ENCODE data around the gene ERBB2. TPM values are rescaled to one million over a fixed set of nuclear protein-coding genes. Genes with fewer than 3 reads are reported as not detected.
A peak's percentile ranks its signal among the peaks of the same experiment; 100 is the strongest.

ERBB2 gene
- total and polyA plus RNA-seq, 9 of the 15 experiments (the other 6 are each of a cell fraction or from before 2014, with no cell fraction given), result 0.74 to 5.6 (median 3.3) TPM

DNA sequence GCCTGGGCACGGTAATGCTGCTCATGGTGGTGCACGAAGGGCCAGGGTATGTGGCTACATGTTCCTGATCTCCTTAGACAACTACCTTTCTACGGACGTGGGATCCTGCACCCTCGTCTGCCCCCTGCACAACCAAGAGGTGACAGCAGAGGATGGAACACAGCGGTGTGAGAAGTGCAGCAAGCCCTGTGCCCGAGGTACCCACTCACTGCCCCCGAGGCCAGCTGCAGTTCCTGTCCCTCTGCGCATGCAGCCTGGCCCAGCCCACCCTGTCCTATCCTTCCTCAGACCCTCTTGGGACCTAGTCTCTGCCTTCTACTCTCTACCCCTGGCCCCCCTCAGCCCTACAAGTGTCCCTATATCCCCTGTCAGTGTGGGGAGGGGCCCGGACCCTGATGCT, 12.0 kb downstream of the ERBB2 start:
- CTCF ChIA-PET (ENCODE audit: low intra/inter-chr PET ratio), result no interaction called here
- in situ Hi-C loops (cut with MboI), result no loop called here
- TF ChIP-seq CBFB (CRISPR knock-in tag; IDR thresholded peaks at IDR 0.05) (no peak), BCLAF1 (IDR thresholded peaks at IDR 0.05; ENCODE audit: borderline replicate concordance in 1 of 2, control insufficient read depth in 1 of 2, low read depth in 2 of 2, low read length in 1 of 2) (no peak), ZBTB49 (CRISPR knock-in tag; IDR thresholded peaks at IDR 0.05; ENCODE audit: borderline replicate concordance) (no peak), IRF1 (CRISPR knock-in tag; IDR thresholded peaks at IDR 0.05; ENCODE audit: borderline replicate concordance) (no peak), MED1 (CRISPR knock-in tag; IDR thresholded peaks at IDR 0.05; ENCODE audit: borderline replicate concordance) (no peak), HSF4 (CRISPR knock-in tag; IDR thresholded peaks at IDR 0.05; ENCODE audit: borderline replicate concordance) (no peak), SRSF1 (IDR thresholded peaks at IDR 0.05; ENCODE audit: low read depth, low read length) (no peak), TRIM25 (IDR thresholded peaks at IDR 0.05; ENCODE audit: borderline replicate concordance) (no peak), U2AF1 (optimal IDR thresholded peaks at IDR 0.05; ENCODE audit: low read depth, low read length) (no peak), DDX20 (tag; IDR thresholded peaks at IDR 0.05; ENCODE audit: low read depth) (no peak)

More for the DNA sequence above, 12.0 kb downstream of the ERBB2 start:
- no TSS peak for BruUV-seq (replicated peaks)
- FAIRE-seq (no peak), DNase-seq (ENCODE audit: extremely low read depth in 1 of 4, low spot score in 3 of 4) (no peak), ATAC-seq (no peak)
- no peak overlapping the region for H3K4me3 ChIP-seq
- H3K9ac ChIP-seq (ENCODE audit: insufficient read depth in 1 of 2, low read depth in 2 of 2, low read length in 2 of 2), result peak overlapping the region in 1 of 2 experiments; percentile 31; a peak in 1 of 4 replicates
- POLR2A ChIA-PET, result no interaction called here
- no peaks in the 10 kb centered on the region for H3K36me3 ChIP-seq (ENCODE audit: control insufficient read depth, insufficient read depth, low read length)
- intact Hi-C loops (cut with micrococcal nuclease), result no loop called here
- no peaks in the 10 kb centered on the region for H4K20me1 ChIP-seq (replicated peaks; ENCODE audit: control insufficient read depth, insufficient read depth, low read length)
- WGBS (ENCODE audit: insufficient coverage, low coverage, missing lambda C conversion rate), result 50% methylated on average over 9 of the region's 10 CpGs
- H3K9me3 ChIP-seq (replicated peaks; ENCODE audit: control insufficient read depth, insufficient read depth, low read depth, low read length), result no peaks in the 10 kb centered on the region
- H3K4me2 ChIP-seq (ENCODE audit: insufficient read depth, low read length), result no peak overlapping the region
- no peak overlapping the region for H2AFZ ChIP-seq (ENCODE audit: low read depth, low read length)
- H3K79me2 ChIP-seq (ENCODE audit: control insufficient read depth, insufficient read depth, low read length), result no peaks in the 10 kb centered on the region
- H3K9me1 ChIP-seq (ENCODE audit: control insufficient read depth, insufficient read depth, low read length), result no peaks in the 10 kb centered on the region
- H3K27me3 ChIP-seq (ENCODE audit: control insufficient read depth in 2 of 2, insufficient read depth in 2 of 2, low read length in 2 of 2), result 0 out of 5 replicates have a peak, but pooled peaks cover 0 to 5% of the 10 kb centered on the region in 2 experiments
- H3K4me1 ChIP-seq (replicated peaks in 1 of 2; ENCODE audit: control insufficient read depth in 2 of 2, insufficient read depth in 2 of 2, low read length in 2 of 2), result peaks cover 0 to 24% of the 10 kb centered on the region in 2 experiments; a peak in 2 of 5 replicates
- H3K27ac ChIP-seq (ENCODE audit: extremely low read depth, low read depth, low read length), result no peak overlapping the region
